OCI-LY7 (cell line): ENCODE data around the gene PACS1. TPM values are rescaled to one million over a fixed set of nuclear protein-coding genes. Genes with fewer than 3 reads are reported as not detected.

Source experiments
- BruUV-seq: library from RNA; stranded (reverse); fragments of 400-500 nt; replicated peaks from 2 replicates; lab custom pipeline; 2021; lab: Mats Ljungman, UMichigan
- CTCF ChIA-PET: fragments of 300-600 bp; sonication (Branson Sonifier 250); formaldehyde crosslinking; loops from one replicate; lab custom pipeline; 2022; ENCODE audit warnings: antibody characterized with exemption; ENCODE audit not compliant: unreplicated experiment; lab: Charles Lee
- POLR2A ChIA-PET: fragments of 300-600 bp; sonication (Branson Sonifier 250); formaldehyde crosslinking; loops from one replicate; lab custom pipeline; 2022; ENCODE audit warnings: antibody characterized with exemption; lab: Charles Lee
- DNase-seq: peaks from one replicate; pipeline ENCODE4 v3.0.0-alpha.2; 2015; ENCODE audit warnings: low spot score
- H2AFZ ChIP-seq: fragments of 200-600 bp; sonication (generic), shearing (Covaris generic); 2 replicates; pipeline ENCODE4 v1.6.1; 2014; ENCODE audit warnings: mild to moderate bottlenecking, antibody characterized with exemption, low read length, moderate library complexity
- H3K27ac ChIP-seq: fragments of 200-600 bp; sonication (generic); 2 replicates; pipeline ENCODE4 v1.5.1; 2014; ENCODE audit warnings: mixed run types, low read depth, mild to moderate bottlenecking, moderate library complexity, low read length, inconsistent platforms; ENCODE audit not compliant: poor library complexity, severe bottlenecking
- H3K36me3 ChIP-seq: fragments of 200-600 bp; sonication (generic); 2 replicates; pipeline ENCODE4 v1.6.1; 2014; ENCODE audit warnings: mild to moderate bottlenecking, antibody characterized with exemption, low read length, moderate library complexity, mixed read lengths; ENCODE audit not compliant: insufficient read depth
- H3K4me1 ChIP-seq: fragments of 200-600 bp; sonication (generic); 2 replicates; pipeline ENCODE4 v1.5.1; 2014; ENCODE audit warnings: mild to moderate bottlenecking, low read length; ENCODE audit not compliant: insufficient read depth, poor library complexity, severe bottlenecking
- H3K4me2 ChIP-seq: fragments of 200-600 bp; sonication (generic); 2 replicates; pipeline ENCODE4 v1.6.1; 2014; ENCODE audit warnings: mild to moderate bottlenecking, low read length
- H3K4me3 ChIP-seq: fragments of 200-600 bp; sonication (generic); 2 replicates; pipeline ENCODE4 v1.5.1; 2014; ENCODE audit warnings: mild to moderate bottlenecking, low read depth, low read length; ENCODE audit not compliant: poor library complexity, severe bottlenecking
- H3K79me2 ChIP-seq: fragments of 200-600 bp; sonication (generic); 2 replicates; pipeline ENCODE4 v1.6.1; 2016; ENCODE audit warnings: low read depth, mild to moderate bottlenecking, low read length, moderate library complexity, mixed read lengths; ENCODE audit not compliant: insufficient read depth
- H3K9me2 ChIP-seq: fragments of 200-600 bp; sonication (generic); 2 replicates; pipeline ENCODE4 v1.6.1; 2016; ENCODE audit warnings: mild to moderate bottlenecking, low read length, mixed read lengths; ENCODE audit not compliant: insufficient read depth
- H3K9me3 ChIP-seq: fragments of 200-600 bp; sonication (generic); 2 replicates; pipeline ENCODE4 v1.6.1; 2014; ENCODE audit warnings: mild to moderate bottlenecking, mixed run types, low read length, mixed read lengths
- H4K20me1 ChIP-seq: fragments of 200-600 bp; sonication (generic); 2 replicates; pipeline ENCODE4 v1.6.1; 2014; ENCODE audit warnings: mild to moderate bottlenecking, antibody characterized with exemption, low read length, moderate library complexity, mixed read lengths; ENCODE audit not compliant: insufficient read depth
- EZH2phosphoT487 ChIP-seq: fragments of 200-600 bp; sonication (generic); IDR thresholded peaks from 2 replicates; pipeline ENCODE4 v1.6.1; 2018; ENCODE audit warnings: low read depth, borderline replicate concordance, mild to moderate bottlenecking, mixed run types, antibody characterized with exemption, low read length, moderate library complexity, mixed read lengths
- intact Hi-C: fragments of 100-400 bp; cut with micrococcal nuclease; formaldehyde crosslinking; loops from one replicate; pipeline ENCODE4 v1.10.0; 2022; ENCODE audit not compliant: unreplicated experiment
- total RNA-seq, 2 experiments: library from RNA; depleted of rRNA in 1 of 2; stranded (reverse); fragments of >200 nt in 1 of 2; shearing (Covaris generic) in 1 of 2; gene quantifications; 2 replicates each; pipeline ENCODE4 v1.2.3, GENCODE V29; 2014 to 2022
- TF ChIP-seq, protein P1 (sequence below): fragments of 200-600 bp; sonication (generic); conservative IDR thresholded peaks from 2 replicates; pipeline ENCODE4 v1.5.1; 2014; ENCODE audit warnings: mild to moderate bottlenecking, antibody characterized with exemption, low read length, moderate library complexity, mixed read lengths

PACS1 gene
- total RNA-seq, 2 experiments from 2014 or later: 23.7 to 52.5 TPM

DNA sequence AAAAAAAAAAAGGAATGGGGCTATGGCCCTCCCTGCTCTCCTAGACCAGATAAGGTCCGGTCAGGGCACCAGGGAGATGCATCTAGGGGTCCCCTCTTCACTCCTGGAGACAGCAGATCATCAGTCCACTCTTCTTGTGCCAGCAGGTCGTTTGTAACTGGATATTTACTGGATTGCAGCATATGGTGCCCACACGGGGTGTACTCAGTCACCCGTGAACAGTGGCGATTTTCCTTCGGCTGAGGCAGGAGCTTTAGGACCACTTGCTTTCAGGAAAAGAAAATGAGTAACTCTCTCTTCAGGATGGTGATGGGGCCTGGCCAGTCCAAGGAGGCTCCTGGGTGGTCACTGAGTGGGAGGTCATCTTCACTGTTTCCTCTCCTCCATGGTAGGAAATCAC, 160.1 kb downstream of the PACS1 start:
- intact Hi-C loops: no loop called here

DNA sequence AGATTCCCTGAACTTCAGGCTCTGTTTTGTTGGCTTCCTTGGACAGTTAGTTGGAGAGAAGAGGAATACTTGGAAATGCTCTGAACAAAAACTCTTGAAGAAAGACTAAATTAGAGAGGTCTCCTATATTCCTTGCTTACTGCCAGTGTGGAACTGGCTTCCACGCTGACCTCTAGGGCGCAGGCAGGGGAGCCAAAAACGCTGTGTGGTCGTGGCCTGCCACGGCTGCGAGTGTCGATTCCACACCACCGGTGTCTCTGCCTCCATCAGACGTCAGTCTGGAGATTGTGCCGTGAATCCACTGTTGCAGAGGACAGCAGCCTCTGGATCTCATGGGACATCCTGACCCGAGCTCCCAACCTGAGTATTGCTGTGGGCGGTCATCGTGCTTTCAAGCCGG, 160.9 kb downstream of the PACS1 start:
- Histone ChIP-seq H3K79me2 (no peaks in the 10 kb centered on the region), H3K36me3 (no peaks in the 10 kb centered on the region), H3K9me3 (no peaks in the 10 kb centered on the region), H4K20me1 (no peaks in the 10 kb centered on the region), H3K4me1 (no peaks in the 10 kb centered on the region), H3K9me2 (no peaks in the 10 kb centered on the region), H3K27ac (no peak overlapping the region), H2AFZ (no peak overlapping the region), H3K4me2 (no peak overlapping the region), H3K4me3 (no peak overlapping the region)
- ChIA-PET CTCF (no interaction called here), POLR2A (no interaction called here)
- intact Hi-C loops: no loop called here
- BruUV-seq: no TSS peak
- no peak for DNase-seq
- TF ChIP-seq, protein P1, sequence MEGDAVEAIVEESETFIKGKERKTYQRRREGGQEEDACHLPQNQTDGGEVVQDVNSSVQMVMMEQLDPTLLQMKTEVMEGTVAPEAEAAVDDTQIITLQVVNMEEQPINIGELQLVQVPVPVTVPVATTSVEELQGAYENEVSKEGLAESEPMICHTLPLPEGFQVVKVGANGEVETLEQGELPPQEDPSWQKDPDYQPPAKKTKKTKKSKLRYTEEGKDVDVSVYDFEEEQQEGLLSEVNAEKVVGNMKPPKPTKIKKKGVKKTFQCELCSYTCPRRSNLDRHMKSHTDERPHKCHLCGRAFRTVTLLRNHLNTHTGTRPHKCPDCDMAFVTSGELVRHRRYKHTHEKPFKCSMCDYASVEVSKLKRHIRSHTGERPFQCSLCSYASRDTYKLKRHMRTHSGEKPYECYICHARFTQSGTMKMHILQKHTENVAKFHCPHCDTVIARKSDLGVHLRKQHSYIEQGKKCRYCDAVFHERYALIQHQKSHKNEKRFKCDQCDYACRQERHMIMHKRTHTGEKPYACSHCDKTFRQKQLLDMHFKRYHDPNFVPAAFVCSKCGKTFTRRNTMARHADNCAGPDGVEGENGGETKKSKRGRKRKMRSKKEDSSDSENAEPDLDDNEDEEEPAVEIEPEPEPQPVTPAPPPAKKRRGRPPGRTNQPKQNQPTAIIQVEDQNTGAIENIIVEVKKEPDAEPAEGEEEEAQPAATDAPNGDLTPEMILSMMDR: no peak
- no peak for TF ChIP-seq EZH2phosphoT487

More for the DNA sequence above, 160.1 kb downstream of the PACS1 start:
- ChIA-PET POLR2A (no interaction called here), CTCF (no interaction called here)
- Histone ChIP-seq H4K20me1 (no peaks in the 10 kb centered on the region), H3K36me3 (no peaks in the 10 kb centered on the region), H3K9me2 (no peaks in the 10 kb centered on the region), H3K4me2 (no peak overlapping the region), H3K4me1 (no peaks in the 10 kb centered on the region), H3K79me2 (no peaks in the 10 kb centered on the region), H3K27ac (no peak overlapping the region), H3K4me3 (no peak overlapping the region), H2AFZ (no peak overlapping the region), H3K9me3 (no peaks in the 10 kb centered on the region)
- BruUV-seq: no TSS peak
- no peak for DNase-seq
- TF ChIP-seq, protein P1: no peak
- no peak for TF ChIP-seq EZH2phosphoT487

DNA sequence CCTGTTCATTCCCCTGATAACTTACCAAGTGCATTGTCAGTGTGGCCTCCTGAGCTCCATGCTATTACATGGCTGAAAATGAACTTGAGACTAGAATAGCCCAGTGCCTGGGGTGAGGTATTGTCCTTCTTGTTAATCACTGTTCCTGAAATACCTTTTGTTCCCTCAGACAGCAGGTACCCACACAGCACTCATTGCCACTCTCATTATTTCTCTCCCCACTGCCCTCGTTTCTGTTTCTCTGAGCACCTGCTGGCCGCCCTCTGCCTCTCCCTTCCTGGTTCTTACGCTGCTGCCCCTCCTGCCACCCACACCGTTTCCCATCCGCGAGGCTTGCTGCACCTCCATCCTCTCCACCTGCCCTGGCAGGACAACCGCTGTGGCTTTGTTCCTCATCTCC, 161.5 kb downstream of the PACS1 start:
- no peak for DNase-seq
- BruUV-seq: no TSS peak
- Histone ChIP-seq H3K79me2 (no peaks in the 10 kb centered on the region), H3K27ac (no peak overlapping the region), H3K9me2 (no peaks in the 10 kb centered on the region), H4K20me1 (no peaks in the 10 kb centered on the region), H3K9me3 (no peaks in the 10 kb centered on the region), H3K4me2 (no peak overlapping the region), H3K4me3 (no peak overlapping the region), H2AFZ (no peak overlapping the region), H3K4me1 (no peaks in the 10 kb centered on the region), H3K36me3 (no peaks in the 10 kb centered on the region)
- ChIA-PET CTCF (no interaction called here), POLR2A (no interaction called here)
- no peak for TF ChIP-seq EZH2phosphoT487
- TF ChIP-seq, protein P1: no peak
- intact Hi-C loops: no loop called here
